Inflammatory macrophage treated with lipopolysaccharide for 1 hour (primary cell): Measurements from ENCODE around the gene AGBL4.

Experiments
- DNase-seq, 2 donors: peaks; one replicate each; pipeline ENCODE4 v3.0.0-alpha.2; 2020 to 2022

The AGBL4 gene

DNA sequence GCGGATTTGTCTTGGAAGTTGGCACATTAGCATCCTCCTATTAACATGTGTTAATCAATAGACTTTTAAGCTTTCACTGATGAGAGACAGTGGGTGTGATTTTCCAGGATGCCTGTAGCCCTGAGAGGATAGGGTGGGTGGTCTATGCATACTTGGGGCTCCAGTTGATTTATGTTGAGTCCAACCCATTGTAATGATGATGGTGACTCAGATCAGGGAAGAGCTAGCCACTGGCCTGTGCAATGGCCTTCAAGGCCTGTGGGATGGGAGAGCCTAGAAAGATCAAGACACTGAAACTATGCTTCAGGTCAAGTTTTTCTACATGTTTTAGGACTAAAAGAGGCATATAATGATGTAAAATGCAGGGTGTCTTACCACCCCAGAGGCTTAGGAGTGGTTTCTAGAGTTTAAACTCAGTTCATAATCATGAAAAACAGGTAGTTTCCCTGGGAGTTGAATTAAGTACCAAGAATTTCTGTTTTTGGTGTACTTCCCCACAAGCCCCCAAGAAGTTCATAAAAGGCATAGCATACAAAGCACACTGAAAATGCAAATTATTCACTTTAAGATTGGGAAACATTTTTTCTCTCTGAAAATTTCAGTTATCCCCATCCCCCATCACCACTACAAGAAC is 1267.0 kb downstream of the AGBL4 start:
- DNase-seq, result no peak

DNA sequence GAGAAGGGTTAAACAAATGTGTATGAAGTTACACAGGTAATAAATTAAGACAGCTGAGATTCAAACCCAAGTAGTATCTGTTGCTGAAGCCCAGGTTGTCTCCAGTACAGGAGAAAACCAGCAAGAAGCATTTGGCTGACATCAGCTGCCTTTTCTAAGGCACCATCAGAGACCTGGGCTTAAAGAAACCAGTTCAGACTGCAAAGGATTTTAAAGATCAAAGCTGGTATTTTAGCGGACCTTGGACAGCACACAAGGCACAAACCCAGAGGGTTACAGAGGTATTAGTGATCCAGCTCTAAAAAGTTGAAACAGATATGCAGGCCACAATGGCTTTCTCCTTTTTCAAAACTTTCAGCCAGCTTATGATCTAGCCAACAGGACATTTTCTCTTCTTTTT is 1270.5 kb downstream of the AGBL4 start:
- no peak for DNase-seq

DNA sequence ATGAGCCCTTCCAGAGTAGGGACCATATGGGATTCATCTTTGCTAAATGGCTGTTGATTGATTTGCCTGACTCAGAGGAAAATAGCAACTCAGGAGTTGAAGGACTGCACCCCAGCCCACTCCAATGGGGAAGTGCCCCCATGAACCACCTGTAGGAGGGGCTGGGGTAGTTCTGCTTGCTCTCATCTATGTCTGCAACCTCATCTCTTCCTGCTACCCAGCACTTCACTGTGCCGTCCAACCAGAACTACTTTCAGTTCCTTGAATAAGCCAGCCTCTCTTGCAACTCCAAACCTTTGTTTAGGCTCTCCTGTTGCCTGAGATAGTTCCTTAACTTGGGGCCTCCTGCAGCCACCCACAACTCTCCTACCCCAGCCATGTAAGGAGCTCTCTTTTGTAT is 1273.6 kb downstream of the AGBL4 start:
- peak; percentile 15 to 26 for DNase-seq

DNA sequence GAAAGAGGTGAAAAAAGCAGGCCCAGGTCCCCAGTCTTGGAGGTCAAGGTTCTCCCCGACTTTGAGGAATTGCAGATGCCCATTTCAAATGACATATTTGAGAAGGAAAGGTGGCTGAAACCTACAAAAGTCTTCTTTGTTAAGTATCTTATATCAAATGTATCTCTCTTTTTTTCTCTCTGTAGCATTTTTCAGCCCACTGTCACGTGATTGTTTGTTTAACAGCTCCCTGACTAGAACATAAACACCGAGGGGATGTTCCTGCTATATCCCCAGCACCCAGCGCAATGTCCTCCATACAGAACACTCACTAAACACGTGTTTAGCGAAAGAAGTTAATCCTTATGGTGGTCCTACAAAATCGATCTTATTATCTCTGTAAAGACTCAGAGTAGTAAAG is 1274.7 kb downstream of the AGBL4 start:
- DNase-seq, result no peak

DNA sequence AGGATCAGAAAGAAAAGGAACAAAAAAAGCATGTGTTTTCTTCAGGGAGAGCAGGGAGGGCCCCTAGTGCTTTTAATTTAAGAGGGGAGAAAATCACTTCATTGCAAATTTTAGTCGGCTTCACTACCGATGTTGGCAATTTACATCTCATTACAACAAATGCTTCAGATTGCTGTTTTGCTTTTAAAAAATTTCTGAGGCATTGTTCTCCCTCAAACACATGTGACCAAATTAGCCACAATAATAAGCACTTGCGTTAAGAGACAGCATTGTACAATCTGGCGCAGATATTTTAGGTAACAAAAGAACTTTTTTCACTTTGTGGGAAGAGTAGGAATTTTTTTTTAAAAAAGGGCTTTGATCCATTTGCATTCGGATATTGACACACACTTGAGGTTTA is 1276.8 kb downstream of the AGBL4 start:
- no peak for DNase-seq

DNA sequence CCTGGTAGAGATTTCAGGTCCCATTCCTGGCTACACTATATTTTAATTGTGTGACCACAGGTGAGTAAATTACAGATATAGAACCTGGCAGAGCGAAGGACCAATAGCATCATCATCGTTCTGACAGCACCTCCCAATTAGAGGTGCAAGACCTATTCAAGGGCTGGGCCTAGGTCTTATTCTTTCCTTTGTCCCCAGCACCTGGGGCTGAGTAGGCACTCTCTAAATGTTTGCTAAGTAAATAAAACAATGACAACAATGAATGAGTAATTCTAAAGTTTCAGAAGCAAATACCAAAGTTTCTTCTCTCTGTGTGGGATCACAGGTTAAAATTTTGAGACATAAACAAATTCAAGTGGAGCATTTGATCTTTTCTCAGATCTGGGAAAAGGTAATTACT is 1279.7 kb downstream of the AGBL4 start:
- DNase-seq, result no peak

DNA sequence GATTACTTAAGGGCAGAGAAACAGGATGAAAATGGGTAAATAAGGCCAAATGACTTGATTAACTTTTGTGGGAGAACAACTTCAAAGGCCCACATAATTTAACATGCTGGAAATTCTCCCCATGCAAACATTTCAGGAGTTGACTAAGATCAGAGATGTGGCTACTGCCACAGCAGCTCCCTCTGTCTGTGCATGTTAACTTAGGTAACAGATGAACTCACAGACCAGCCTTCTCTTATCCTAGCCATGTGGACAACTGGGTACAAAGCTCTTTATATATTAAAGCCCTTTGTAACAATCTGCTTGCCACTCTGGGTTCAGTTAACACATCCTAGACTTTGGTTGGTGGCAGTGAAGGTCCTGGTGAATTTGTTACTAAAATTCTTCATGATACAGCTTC is 1280.3 kb downstream of the AGBL4 start:
- DNase-seq, result no peak

DNA sequence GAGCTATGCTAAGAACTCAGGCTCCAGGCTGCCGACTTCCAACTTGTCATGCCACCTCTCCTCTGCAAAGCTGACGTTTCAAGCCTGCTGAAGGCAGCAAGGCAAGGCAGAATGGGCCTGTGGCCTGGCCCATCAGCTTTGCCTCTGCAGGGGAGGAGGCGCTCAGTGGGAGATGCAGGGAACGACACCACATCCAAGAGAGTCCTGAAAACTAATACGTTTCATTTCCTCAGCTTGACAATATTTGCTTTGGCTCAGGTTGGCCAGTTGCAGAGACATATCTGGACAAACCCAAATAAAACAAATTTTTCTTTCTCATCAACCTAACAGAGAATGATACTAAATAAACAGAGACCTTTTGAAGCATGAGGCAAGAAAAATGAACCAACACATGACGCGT is 1282.4 kb downstream of the AGBL4 start:
- DNase-seq, result no peak

DNA sequence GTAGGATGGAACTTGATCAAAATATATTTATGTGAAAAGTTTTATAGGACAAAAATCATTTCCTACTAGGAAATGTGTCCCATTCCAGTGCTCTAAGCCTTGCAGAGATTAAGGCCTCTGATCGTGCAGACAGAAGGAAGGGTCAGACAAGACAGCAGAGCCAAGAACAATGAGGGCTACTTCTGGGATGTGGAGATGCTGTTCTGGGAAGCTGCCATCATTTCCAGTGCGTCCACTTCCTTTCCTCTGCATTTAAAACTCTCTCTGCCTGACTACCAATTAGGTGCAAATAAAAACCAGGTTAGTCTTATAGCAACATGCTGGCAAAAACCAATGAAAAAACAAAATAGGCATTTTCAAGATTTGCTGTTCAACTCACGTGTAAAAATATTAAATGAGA is 1283.1 kb downstream of the AGBL4 start:
- DNase-seq, result no peak

DNA sequence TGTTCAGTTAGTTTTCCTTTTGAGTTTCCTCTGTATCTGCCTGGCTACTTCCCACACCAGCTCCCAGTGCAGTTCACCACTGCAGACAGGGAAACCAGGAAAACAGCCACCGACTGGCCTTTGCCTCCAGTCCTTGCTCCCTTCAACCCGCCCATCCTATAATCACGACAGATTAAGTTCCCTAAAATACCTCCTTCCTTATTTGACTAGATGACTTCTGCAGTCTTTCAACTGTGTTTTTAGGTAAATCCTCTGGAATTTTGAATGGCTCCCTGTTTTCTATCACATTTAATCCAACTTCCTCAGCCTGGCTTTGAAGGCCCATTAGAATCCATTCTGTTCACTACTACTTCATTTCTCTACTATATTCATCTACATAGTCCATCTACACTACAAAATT is 1284.7 kb downstream of the AGBL4 start:
- DNase-seq, result peak in 1 of 2 donors; percentile 4

DNA sequence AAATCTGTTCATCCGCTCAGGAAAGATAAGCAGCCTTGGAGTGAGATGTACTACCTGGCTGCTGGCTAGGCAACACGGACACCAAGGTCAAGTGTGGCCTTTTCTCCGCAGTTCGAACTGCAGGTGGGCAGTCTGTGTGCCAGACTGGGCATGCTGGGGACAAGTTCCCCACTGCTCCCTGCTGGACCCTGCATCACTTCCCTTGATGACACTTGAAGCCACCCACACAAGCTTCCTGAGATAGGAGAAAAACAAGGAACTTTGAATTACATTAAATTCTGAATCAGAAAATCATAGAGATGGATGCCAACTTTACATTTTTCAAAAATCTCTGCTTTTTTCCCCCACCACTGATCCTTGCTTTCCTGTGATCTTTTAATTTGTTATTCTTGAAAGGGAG is 1285.4 kb downstream of the AGBL4 start:
- peak; percentile 17 to 45 for DNase-seq

DNA sequence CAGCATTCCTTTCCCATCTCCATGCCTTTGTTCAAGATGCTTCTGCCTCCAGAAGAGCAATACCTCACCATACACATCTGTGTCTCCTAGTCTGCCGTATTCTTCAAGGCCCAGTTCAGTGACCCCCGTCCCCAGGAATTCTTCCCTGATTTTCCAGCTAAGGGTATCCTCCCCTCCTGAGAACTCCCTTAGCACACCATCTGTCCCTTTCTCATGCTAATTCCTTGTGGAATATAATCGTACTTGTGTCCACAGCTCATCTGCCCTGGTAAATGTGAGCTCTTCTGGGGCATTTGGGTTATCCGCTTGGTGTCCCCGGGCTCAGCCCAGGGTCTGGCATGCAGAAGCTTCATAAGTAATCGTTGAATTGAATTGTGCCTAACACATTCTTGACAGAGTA is 1288.0 kb downstream of the AGBL4 start:
- DNase-seq, result no peak

DNA sequence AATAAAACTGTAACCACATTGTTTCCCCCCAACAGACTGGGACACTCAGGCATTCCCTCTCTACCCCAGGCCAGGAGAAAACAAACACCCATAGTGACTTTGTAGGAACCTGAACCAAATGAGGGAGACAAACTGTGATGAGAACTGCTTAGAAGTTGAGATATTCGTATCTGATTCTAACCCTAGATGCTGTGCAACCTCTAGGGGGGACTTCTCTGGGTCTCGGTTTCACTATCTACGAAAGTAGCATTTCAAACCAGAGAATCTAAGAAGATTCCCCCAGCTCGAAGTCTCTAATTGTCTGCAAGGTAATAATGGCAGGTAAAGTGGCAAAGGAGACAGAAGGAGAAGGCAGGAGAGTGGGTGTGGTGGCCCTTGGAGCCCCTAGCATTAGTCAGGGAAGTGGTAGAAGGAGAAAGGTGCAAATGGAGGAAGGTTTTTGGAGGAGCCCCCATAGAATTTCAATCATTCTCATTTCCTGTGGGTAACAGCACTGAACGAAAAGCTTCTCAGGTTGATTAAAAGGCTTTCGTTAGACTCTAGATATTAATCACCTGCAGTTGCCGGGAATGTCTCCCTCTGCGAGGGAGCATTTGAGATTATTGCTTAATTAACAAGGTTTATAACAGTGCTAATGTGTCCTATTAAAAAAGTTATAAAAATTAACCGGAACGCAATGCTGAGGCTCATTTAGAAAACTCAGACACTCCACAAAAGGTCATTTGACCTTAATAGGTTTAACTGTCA is 1293.4 kb downstream of the AGBL4 start:
- DNase-seq, result no peak

DNA sequence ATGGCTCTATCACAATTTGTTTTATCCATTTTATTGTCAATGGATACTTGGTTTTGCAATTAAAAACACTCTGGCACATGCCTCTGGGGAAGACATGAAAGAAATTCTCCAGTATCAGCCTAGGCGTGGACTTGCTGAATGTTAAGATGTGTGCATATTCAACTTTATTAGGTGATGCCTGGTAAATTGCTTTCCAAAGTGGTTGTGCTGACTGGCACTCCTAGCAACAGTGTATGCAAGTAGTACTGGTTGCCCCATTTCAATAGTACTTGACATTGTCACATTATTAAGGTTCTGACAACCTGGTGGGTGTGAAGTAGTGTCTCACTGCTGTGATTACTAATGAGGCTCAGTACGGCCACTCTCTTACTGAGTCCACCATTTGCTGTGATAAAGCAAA is 1295.2 kb downstream of the AGBL4 start:
- no peak for DNase-seq

DNA sequence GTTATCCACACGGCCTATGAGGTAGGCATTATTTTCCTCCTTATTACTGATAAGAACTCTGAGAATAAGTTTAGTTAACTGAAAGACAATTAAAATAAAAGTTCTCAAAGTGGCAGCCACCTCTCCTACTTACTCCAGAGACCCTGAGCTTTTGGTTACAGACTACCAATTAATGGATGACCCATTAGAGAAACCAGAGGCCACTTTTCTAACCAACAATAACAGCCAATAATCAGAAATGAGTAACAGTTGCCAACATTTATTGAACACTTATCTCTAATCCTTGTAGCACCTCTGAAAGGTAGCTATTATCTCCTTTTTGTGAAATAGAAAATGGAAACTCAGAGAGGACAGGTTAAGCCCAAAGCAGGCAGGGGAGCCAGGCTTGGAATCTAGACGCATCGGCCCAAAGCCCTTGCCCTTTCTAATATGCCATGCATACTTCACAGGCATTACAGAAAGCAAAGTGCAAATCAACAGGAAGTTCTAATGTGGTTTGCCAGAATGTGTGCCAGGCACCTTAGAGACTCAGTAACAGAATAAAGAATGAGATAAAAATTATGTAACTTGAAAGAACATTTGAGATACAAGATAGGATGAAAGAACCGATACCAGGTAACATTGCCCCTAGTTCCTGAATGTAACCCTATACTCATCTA is 1297.1 kb downstream of the AGBL4 start:
- DNase-seq, result no peak

DNA sequence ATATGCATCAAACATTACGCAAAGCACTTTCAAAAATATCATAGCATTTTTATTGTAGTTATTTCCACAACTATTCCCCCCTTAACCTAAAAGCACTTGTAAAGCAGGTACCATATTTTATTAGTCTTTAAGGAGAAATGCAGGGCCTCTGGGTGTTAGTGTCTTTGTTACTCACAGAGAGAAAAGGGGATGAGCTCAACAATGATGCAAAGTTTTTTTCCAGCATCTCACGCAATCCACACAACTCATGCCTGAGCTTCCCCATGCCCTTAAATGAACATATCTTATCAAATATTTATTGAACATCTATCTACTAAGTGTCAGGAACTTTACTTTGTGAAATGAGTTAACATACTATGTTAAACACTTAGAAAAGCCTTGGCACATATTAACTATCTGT is 1297.6 kb downstream of the AGBL4 start:
- DNase-seq, result no peak

DNA sequence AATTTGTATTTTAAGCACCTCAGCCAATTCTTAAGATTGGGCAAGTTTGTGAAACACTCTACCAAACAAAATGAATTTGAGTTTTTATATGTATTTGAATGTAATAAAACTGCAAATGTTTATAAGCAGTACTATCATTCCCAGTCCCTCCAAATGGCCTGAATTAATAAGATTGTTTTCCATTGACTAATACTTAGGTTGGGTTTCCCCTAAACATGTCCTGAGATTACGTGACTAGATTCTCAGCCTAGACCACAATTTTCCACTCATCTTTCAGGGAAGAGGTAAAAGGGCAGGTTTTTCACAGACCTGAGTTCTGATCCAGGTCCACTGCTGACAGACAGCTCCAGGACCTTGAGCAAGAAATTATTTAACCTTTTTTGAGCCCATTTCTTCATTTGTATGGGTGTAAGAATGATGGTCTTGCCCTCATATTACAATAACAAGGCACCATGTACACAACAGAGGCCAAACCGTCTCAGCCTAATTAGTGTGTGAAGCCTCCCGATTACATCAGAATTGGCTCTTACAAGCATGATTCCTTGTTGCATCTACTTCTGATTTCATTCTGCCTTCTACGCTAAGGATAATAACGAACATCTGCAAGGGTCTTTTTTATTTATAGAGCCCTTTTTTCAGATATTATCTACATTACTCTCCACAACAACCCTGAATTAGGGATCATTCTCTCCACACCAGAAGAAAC is 1298.3 kb downstream of the AGBL4 start:
- DNase-seq, result no peak

DNA sequence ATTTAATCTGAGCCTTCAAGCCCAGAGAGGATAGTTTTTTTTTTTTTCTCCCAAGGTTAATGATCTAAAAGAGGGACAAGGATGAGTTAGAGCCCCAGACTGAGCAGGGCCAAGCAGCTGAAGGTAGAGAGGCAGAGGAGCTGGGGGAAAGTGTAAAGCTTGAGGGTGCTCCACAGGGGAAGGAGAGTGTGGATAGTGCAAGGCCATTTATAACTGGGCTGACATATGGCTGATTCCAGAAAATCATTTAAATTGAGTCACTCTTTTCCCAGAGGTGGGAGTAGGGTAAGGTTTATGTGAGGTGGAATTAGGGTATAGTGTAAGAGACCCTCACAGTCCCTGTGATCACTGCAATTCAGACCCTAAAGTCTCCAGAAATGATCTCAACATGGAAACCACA is 1302.8 kb downstream of the AGBL4 start:
- DNase-seq, result no peak

DNA sequence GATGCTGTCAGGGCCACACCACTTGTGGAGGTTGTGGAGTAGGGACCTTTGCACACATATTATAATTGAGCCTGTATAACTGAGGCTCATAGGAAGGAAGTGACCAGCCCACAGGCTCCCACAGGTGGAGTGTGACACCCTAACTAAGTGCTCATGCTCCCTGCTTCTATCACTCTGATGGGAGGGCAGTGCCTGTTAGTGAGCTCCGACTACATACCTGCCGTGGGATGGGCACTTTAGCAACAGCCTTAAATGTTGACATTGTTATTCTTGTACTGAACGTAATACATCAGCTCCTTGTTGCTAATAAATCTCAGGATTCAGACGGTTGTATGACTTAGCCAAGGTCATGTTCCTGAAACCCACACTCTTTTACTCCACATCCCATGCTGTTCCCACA is 1305.0 kb downstream of the AGBL4 start:
- no peak for DNase-seq

DNA sequence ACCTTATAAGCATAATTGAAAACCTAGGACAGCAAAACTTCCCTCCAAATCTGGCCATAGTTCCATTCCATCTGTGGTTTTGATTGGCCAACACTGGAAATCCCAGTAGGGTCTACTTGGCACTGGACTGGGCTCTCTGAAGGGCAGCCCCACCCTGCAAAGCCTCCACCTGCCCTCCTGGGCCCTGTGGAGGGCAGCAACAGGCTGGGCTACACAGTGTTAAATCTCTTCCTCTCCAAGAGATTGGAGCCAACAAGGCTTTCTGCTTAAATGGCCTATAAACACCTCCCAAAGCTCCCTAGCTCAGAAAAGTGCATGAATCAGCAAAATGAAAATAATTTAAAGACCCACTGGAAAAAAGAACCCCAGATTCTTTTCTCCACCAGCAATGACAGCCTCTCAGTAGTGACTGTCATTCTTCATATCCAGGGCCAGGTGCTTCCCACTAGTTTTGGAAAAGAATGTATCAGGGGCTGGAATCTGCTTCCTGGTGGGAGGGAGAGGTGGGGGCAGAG is 1305.6 kb downstream of the AGBL4 start:
- peak in 1 of 2 donors; percentile 3 for DNase-seq

DNA sequence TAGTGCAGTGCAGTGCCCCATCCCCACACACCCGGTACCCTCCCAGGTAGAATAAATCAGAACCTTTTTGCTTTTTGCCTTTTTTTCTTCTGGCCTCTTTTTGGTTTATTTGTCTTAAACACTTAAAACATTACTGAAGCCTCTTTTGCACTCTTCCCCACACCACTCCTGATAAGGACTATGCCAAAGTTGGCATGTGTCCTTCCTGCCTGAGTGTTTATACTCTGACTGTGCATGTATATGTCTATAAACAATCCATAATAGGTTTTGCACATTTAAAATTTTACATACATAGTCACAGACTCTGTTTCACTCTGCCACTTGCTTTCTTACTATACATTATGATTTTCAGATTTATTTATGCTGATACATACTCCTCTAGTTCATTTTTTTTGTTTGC is 1306.7 kb downstream of the AGBL4 start:
- no peak for DNase-seq

DNA sequence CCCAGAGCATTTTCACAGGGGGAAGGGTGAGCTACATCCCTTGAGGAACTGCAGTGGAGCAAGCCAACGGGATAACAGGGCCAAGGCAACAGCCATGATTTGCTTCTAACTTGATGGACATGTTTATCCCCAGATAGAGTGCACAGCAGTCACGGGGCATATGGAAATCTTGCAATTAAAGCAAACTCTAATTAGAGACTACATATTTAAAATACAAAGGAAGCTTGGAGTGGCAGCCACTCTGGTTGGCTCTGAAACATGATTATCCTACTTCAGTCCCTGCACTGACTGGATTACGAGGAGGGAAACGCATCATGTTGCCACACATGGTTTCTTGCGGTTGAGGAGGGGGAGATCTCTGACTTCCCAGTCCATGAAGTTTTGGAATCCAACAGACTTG is 1307.8 kb downstream of the AGBL4 start:
- DNase-seq, result no peak

DNA sequence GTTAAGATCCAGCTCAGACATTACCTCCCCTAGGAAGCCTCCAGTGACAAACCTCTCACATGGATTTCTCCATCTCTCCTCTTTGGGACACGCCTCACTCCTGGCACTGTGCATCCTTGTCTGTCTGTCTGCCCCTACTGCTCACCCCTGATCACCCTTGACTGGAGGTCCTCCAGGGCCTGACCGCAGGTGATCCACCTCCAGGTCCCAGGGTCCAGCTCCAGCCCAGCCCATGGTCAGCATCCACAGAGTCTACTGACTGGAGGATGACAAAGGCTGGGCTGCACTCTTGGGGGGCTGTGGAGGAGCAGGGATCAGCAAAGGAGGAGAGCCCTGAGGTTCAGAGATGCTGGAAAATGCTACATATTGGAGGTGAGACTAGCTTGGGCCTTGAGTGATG is 1312.8 kb downstream of the AGBL4 start:
- DNase-seq, result no peak

DNA sequence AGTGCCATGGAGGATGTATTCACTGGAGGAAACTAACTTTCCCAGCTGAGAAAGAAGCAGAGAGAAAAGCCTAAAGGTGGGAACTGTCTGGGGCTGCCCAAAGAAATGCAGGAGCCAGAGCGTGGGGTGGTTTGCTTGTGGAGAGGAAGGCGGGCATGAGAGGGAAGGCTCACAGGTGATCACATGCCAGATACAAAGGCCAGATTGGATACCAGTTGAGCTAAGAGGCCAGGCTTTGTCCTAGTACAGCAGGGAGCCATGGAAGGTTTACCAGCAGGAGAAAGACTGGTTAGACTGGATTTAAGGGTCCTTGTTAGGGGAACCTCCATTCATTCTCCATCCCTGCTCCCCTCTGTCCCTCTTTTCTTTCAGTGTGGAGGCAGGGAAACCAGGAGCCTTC is 1313.4 kb downstream of the AGBL4 start:
- no peak for DNase-seq
